ENCODE results near the gene LOXHD1. TPM values are rescaled to one million over a fixed set of nuclear protein-coding genes. Genes with fewer than 3 reads are reported as not detected.

The LOXHD1 gene
- total RNA-seq, 6 experiments from 2014 or later: not detected

- Histone ChIP-seq H3K27me3 (no peaks in the 10 kb centered on the region), H3K27ac (no peak overlapping the region), H3K4me3 (no peak overlapping the region), H3K36me3 (no peaks in the 10 kb centered on the region), H3K9me3 (no peaks in the 10 kb centered on the region), H3K4me1 (no peaks in the 10 kb centered on the region)
- intact Hi-C loops (cut with DNase I): no loop called here
- ATAC-seq (peak in 1 of 4 donors; percentile 20), DNase-seq (no peak)
- WGBS (ENCODE audit: insufficient coverage, low coverage, low lambda C conversion rate, missing lambda C conversion rate): no CpG with 5 or more reads among the region's 6 CpGs
- no peak for TF ChIP-seq POLR2A (IDR thresholded peaks at IDR 0.05)
- TF ChIP-seq, protein P1, sequence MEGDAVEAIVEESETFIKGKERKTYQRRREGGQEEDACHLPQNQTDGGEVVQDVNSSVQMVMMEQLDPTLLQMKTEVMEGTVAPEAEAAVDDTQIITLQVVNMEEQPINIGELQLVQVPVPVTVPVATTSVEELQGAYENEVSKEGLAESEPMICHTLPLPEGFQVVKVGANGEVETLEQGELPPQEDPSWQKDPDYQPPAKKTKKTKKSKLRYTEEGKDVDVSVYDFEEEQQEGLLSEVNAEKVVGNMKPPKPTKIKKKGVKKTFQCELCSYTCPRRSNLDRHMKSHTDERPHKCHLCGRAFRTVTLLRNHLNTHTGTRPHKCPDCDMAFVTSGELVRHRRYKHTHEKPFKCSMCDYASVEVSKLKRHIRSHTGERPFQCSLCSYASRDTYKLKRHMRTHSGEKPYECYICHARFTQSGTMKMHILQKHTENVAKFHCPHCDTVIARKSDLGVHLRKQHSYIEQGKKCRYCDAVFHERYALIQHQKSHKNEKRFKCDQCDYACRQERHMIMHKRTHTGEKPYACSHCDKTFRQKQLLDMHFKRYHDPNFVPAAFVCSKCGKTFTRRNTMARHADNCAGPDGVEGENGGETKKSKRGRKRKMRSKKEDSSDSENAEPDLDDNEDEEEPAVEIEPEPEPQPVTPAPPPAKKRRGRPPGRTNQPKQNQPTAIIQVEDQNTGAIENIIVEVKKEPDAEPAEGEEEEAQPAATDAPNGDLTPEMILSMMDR (IDR thresholded peaks at IDR 0.05): no peak
These were observed 195.0 kb downstream of the LOXHD1 start for GRCh38 chr18:46461993-46462392.

- no peak overlapping the region for H3K27ac ChIP-seq
- 67% methylated on average over 4 of the region's 5 CpGs for WGBS (ENCODE audit: insufficient coverage, low coverage, low lambda C conversion rate, missing lambda C conversion rate)
These were observed 196.3 kb downstream of the LOXHD1 start for GRCh38 chr18:46460754-46461153.

GRCh38 chr18:46459789-46460455 lies 197.1 kb downstream of the LOXHD1 start:
- no peak for TF ChIP-seq POLR2A (IDR thresholded peaks at IDR 0.05)
- TF ChIP-seq, protein P1 (IDR thresholded peaks at IDR 0.05): no peak
- no peak overlapping the region for H3K4me3 ChIP-seq
- WGBS (ENCODE audit: insufficient coverage, low coverage, low lambda C conversion rate, missing lambda C conversion rate): 89% methylated on average over 11 of the region's 19 CpGs
- DNase-seq (no peak), ATAC-seq (no peak)
- no peaks in the 10 kb centered on the region for H3K9me3 ChIP-seq
- no peak overlapping the region for H3K27ac ChIP-seq
- intact Hi-C loops (cut with DNase I): no loop called here
- no peaks in the 10 kb centered on the region for H3K27me3 ChIP-seq
- H3K4me1 ChIP-seq: no peaks in the 10 kb centered on the region
- H3K36me3 ChIP-seq: no peaks in the 10 kb centered on the region

More at GRCh38 chr18:46460754-46461153, 196.3 kb downstream of the LOXHD1 start:
- DNase-seq: no peak
- Histone ChIP-seq H3K4me3 (no peak overlapping the region), H3K9me3 (no peaks in the 10 kb centered on the region), H3K36me3 (no peaks in the 10 kb centered on the region), H3K27me3 (no peaks in the 10 kb centered on the region), H3K4me1 (no peaks in the 10 kb centered on the region)
- ATAC-seq: no peak
- TF ChIP-seq POLR2A (IDR thresholded peaks at IDR 0.05): no peak
- TF ChIP-seq, protein P1 (IDR thresholded peaks at IDR 0.05): no peak
- intact Hi-C loops (cut with DNase I): no loop called here

- TF ChIP-seq, protein P1 (IDR thresholded peaks at IDR 0.05): no peak
- TF ChIP-seq POLR2A (IDR thresholded peaks at IDR 0.05): no peak
- no peak overlapping the region for H3K4me3 ChIP-seq
- intact Hi-C loops (cut with DNase I): no loop called here
- H3K27ac ChIP-seq: no peak overlapping the region
- WGBS (ENCODE audit: insufficient coverage, low coverage, low lambda C conversion rate, missing lambda C conversion rate): 64% methylated on average over 4 of the region's 6 CpGs
- no peaks in the 10 kb centered on the region for H3K27me3 ChIP-seq
- H3K36me3 ChIP-seq: no peaks in the 10 kb centered on the region
- DNase-seq: no peak
- no peaks in the 10 kb centered on the region for H3K4me1 ChIP-seq
- H3K9me3 ChIP-seq: no peaks in the 10 kb centered on the region
- no peak for ATAC-seq
These were observed 198.5 kb downstream of the LOXHD1 start for GRCh38 chr18:46458472-46458871.
